Effector memory CD8-positive, alpha-beta T cell (primary cell): ENCODE results near the gene DOK5.

Source experiments
- ATAC-seq: fragments of 150-1000 bp; cut with Tn5 transposase; replicated peaks from 2 replicates; pipeline ENCODE4 v1.10.0; 2021; ENCODE audit warnings: mild to moderate bottlenecking, moderate library complexity
- DNase-seq, 3 experiments: peaks; one replicate each; pipeline ENCODE4 v3.0.0; 2021
- H3K27ac Mint-ChIP-seq, 2 donors: one replicate each; pipeline ENCODE4 v1.8.0; 2022; ENCODE audit warnings: mild to moderate bottlenecking in 2 of 2, mixed read lengths in 2 of 2, moderate library complexity in 2 of 2
- H3K27me3 Mint-ChIP-seq, 2 donors: one replicate each; pipeline ENCODE4 v1.8.0; 2022; ENCODE audit warnings: mixed read lengths in 2 of 2
- H3K36me3 Mint-ChIP-seq: one replicate; pipeline ENCODE4 v1.8.0; 2022; ENCODE audit warnings: mild to moderate bottlenecking, moderate library complexity, mixed read lengths; ENCODE audit not compliant: insufficient read depth
- H3K4me1 Mint-ChIP-seq, 2 donors: one replicate each; pipeline ENCODE4 v1.8.0; 2022; ENCODE audit warnings: low read depth in 2 of 2, mixed read lengths in 2 of 2
- H3K4me3 Mint-ChIP-seq, 2 donors: one replicate each; pipeline ENCODE4 v1.8.0; 2022; ENCODE audit warnings: mild to moderate bottlenecking in 2 of 2, mixed read lengths in 2 of 2, moderate library complexity in 2 of 2
- H3K9me3 Mint-ChIP-seq, 2 donors: one replicate each; pipeline ENCODE4 v1.8.0; 2022; ENCODE audit warnings: mixed read lengths in 2 of 2

DOK5 gene

GRCh38 chr20:54535746-54536145 is 60.4 kb downstream of the DOK5 start:
- no peak for ATAC-seq
- peaks cover 0 to 6% of the 10 kb centered on the region in 2 donors for H3K27me3 Mint-ChIP-seq
- no peaks in the 10 kb centered on the region for H3K4me1 Mint-ChIP-seq
- no peaks in the 10 kb centered on the region for H3K36me3 Mint-ChIP-seq
- peaks cover 0 to 5% of the 10 kb centered on the region in 2 donors for H3K9me3 Mint-ChIP-seq
- no peak overlapping the region for H3K4me3 Mint-ChIP-seq
- no peak for DNase-seq
- no peak overlapping the region for H3K27ac Mint-ChIP-seq

- H3K27me3 Mint-ChIP-seq = peaks cover 0 to 16% of the 10 kb centered on the region in 2 donors
- ATAC-seq (no peak), DNase-seq (no peak)
- H3K27ac Mint-ChIP-seq = no peak overlapping the region
- no peaks in the 10 kb centered on the region for H3K36me3 Mint-ChIP-seq
- H3K9me3 Mint-ChIP-seq = peaks cover 0 to 10% of the 10 kb centered on the region in 2 donors
- H3K4me3 Mint-ChIP-seq = no peak overlapping the region
- H3K4me1 Mint-ChIP-seq = no peaks in the 10 kb centered on the region
Measured at GRCh38 chr20:54539521-54540046, 64.2 kb downstream of the DOK5 start.

DNA sequence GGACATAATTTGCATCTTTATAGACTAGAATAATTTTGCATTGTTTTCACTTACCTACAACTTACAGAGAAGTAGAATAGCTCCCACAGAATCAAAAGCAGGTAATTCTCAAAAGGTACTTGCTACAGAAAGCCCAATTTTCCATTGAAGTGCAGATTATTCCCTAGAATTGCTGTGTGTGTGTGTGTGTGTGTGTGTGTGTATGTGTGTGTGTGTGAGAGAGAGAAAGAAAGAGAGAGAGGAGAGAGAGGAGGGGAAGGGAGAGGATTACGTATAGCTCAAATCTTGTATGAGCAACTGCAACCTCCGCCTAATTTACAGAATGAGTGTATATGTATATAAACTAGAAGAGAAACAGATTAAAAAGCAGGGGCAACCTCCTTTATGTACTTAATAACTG is 68.0 kb downstream of the DOK5 start:
- no peak for ATAC-seq
- Mint-ChIP-seq H3K4me3 (no peak overlapping the region), H3K27ac (no peak overlapping the region), H3K36me3 (no peaks in the 10 kb centered on the region), H3K27me3 (peaks cover 0 to 10% of the 10 kb centered on the region in 2 donors), H3K4me1 (no peaks in the 10 kb centered on the region), H3K9me3 (peaks cover 0 to 7% of the 10 kb centered on the region in 2 donors)
- DNase-seq = no peak

DNA sequence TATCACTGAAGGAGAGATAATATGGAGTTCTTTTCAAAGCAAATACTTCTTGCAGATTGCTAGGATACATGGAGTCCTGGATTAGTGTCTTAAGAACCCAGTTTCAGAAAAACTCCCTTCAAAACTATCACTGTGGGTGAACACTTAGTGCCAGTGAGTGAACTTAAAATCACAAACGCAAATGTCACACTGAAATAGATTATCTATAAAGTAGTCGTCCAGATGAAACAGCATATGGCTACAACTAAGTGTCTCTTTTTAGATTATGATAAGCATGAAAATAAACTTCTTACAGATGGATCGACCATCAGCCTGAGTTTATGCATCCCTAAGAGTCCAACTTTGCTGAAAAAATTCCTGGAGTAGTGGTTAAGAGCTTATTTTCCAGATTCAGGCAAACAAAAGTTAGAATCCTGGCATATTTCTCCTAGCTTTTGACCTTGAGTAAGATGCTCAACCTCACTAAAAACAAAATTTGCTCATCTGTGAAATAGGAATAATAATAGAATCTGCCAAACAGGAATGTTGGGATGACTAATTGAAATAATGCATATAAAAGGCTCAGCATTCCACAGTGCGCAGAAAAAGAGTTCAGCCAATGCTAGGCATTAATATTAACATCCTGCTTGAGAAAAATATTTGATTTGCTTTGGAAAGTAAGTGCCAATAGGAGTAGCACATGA is 70.4 kb downstream of the DOK5 start:
- ATAC-seq (no peak), DNase-seq (no peak)
- Mint-ChIP-seq H3K9me3 (peaks cover 0 to 5% of the 10 kb centered on the region in 2 donors), H3K27ac (no peak overlapping the region), H3K27me3 (peaks cover 0 to 10% of the 10 kb centered on the region in 2 donors), H3K4me1 (no peaks in the 10 kb centered on the region), H3K4me3 (no peak overlapping the region), H3K36me3 (no peaks in the 10 kb centered on the region)

DNA sequence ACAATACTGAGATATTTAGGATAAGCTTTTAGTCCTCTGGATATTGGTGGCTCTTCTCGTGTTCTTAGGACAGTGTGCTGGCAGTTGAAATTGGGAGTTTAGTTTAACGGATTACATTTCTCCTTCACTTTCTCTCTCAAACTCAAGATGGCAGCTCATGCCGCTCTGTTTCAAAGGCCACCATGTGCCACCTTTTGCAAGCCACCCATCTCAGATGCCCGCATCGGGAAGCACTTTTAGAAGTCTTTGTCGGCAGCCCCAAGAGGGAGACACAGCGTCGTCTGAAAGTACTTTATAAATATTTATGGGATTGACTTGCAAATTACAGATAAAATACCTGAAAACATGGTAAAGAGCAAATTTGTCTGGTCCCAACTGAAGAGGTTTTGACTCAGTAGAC is 73.5 kb downstream of the DOK5 start:
- DNase-seq = no peak
- H3K4me3 Mint-ChIP-seq = no peak overlapping the region
- H3K36me3 Mint-ChIP-seq = no peaks in the 10 kb centered on the region
- no peaks in the 10 kb centered on the region for H3K27me3 Mint-ChIP-seq
- no peaks in the 10 kb centered on the region for H3K4me1 Mint-ChIP-seq
- H3K27ac Mint-ChIP-seq = no peak overlapping the region
- ATAC-seq = no peak
- no peaks in the 10 kb centered on the region for H3K9me3 Mint-ChIP-seq

DNA sequence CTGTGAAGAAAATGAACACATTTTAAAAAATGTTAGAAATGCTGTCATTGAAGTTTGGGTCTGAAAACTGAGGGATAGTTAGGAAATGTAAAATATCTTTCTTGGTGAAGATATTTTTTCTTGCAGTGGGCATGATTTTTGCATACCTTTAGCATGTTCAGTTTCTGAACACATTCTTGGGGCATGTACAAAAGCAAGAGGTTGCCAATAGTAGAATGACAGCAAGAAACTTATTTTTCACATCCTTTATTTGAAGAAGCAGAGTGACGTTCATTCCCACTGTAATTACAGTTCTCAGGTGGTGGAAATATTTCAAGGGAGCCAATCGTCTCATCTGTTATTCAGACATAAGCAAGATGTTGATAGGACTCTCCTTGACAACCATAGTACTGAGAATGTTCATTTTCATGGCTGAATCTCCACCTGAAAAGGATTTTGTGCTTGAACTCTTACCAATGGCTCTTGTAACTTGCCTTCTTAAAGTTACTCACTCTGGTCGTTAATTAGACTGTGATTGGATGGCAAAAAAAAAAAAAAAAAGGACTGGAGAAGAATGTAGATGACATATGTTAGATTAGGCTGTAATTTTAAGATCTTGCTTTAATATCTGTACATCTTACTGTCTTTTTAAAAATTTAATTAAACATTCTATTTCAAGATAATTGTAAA is 74.4 kb downstream of the DOK5 start:
- H3K27me3 Mint-ChIP-seq = no peaks in the 10 kb centered on the region
- H3K36me3 Mint-ChIP-seq = no peaks in the 10 kb centered on the region
- no peak for ATAC-seq
- no peaks in the 10 kb centered on the region for H3K4me1 Mint-ChIP-seq
- H3K9me3 Mint-ChIP-seq = no peaks in the 10 kb centered on the region
- DNase-seq = no peak
- no peak overlapping the region for H3K4me3 Mint-ChIP-seq
- no peak overlapping the region for H3K27ac Mint-ChIP-seq

GRCh38 chr20:54550776-54551396 is 75.5 kb downstream of the DOK5 start:
- DNase-seq (no peak), ATAC-seq (no peak)
- Mint-ChIP-seq H3K9me3 (no peaks in the 10 kb centered on the region), H3K4me1 (no peaks in the 10 kb centered on the region), H3K4me3 (no peak overlapping the region), H3K27ac (no peak overlapping the region), H3K36me3 (no peaks in the 10 kb centered on the region), H3K27me3 (no peaks in the 10 kb centered on the region)

DNA sequence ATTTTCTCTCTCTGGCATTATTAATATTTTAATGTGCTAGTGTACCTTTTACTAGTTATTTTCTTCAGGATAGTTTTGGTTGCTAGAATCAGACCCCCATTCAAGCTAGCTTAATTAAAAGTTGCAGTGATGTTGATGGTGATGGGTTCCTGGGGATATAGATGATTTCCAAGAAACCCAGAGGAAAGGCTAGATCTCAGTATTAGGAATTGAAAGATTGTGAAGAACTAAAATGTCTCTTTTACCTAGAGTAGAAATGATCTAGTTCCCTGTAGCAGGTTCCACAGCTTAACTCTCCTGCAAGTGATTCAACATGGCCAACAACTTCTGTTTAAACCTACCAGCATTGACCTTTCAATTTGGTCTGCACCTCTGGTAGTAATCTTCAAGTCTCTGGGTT is 78.6 kb downstream of the DOK5 start:
- H3K27me3 Mint-ChIP-seq = no peaks in the 10 kb centered on the region
- no peak overlapping the region for H3K4me3 Mint-ChIP-seq
- no peak for ATAC-seq
- H3K4me1 Mint-ChIP-seq = no peaks in the 10 kb centered on the region
- H3K9me3 Mint-ChIP-seq = peaks cover 0 to 3% of the 10 kb centered on the region in 2 donors
- DNase-seq = no peak
- H3K36me3 Mint-ChIP-seq = no peaks in the 10 kb centered on the region
- H3K27ac Mint-ChIP-seq = no peak overlapping the region

DNA sequence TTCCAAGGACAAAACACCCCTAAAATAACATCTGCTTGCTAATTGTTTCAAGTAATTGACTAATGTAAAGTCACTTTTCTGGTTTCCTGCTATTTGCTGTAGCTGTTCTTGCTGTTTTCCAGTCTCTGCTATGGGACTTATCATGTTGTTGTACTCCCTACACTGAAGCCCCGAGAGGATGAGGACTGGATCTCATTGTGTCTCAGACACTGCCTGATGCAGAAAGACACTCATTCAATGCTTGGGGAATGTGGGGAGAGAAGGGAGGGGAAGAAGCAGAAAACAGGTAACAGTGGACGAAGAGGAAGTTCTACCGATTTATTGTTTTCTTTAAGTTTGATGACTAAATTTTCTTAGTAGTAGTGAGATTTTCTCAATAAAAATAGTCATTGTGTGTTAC is 79.8 kb downstream of the DOK5 start:
- DNase-seq (no peak), ATAC-seq (no peak)
- Mint-ChIP-seq H3K9me3 (peaks cover 0 to 3% of the 10 kb centered on the region in 2 donors), H3K4me1 (no peaks in the 10 kb centered on the region), H3K27ac (no peak overlapping the region), H3K36me3 (no peaks in the 10 kb centered on the region), H3K27me3 (no peaks in the 10 kb centered on the region), H3K4me3 (no peak overlapping the region)

- DNase-seq (no peak), ATAC-seq (no peak)
- no peak overlapping the region for H3K27ac Mint-ChIP-seq
- no peaks in the 10 kb centered on the region for H3K36me3 Mint-ChIP-seq
- H3K4me3 Mint-ChIP-seq = no peak overlapping the region
- peaks cover 0 to 6% of the 10 kb centered on the region in 2 donors for H3K9me3 Mint-ChIP-seq
- H3K27me3 Mint-ChIP-seq = no peaks in the 10 kb centered on the region
- H3K4me1 Mint-ChIP-seq = no peaks in the 10 kb centered on the region
Measured at GRCh38 chr20:54556406-54556805, 81.0 kb downstream of the DOK5 start.

GRCh38 chr20:54557806-54558590 is 82.6 kb downstream of the DOK5 start:
- Mint-ChIP-seq H3K27ac (no peak overlapping the region), H3K9me3 (peaks cover 0 to 6% of the 10 kb centered on the region in 2 donors), H3K4me1 (no peaks in the 10 kb centered on the region), H3K27me3 (no peaks in the 10 kb centered on the region), H3K4me3 (no peak overlapping the region), H3K36me3 (no peaks in the 10 kb centered on the region)
- ATAC-seq = no peak
- no peak for DNase-seq

DNA sequence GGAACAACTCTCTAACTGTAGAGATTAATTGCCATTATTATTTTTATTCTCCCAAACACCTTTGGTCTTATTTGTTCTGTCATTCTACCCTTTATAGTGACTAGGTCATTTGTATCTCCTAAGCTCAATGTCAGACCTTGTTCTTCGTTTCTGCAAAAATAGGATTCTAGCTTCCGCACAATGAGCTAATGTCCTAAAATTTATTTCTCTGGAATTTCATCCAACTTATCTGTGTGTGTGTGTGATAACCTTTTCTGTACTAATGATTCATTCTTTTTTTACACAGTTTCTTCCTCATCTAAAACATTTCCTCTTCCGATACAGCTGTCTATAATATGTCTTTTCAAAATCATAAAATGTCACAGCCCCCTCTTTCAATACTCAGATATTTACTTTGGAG is 84.5 kb downstream of the DOK5 start:
- H3K27me3 Mint-ChIP-seq = no peaks in the 10 kb centered on the region
- H3K4me1 Mint-ChIP-seq = no peaks in the 10 kb centered on the region
- no peak overlapping the region for H3K27ac Mint-ChIP-seq
- no peaks in the 10 kb centered on the region for H3K36me3 Mint-ChIP-seq
- H3K9me3 Mint-ChIP-seq = peaks cover 0 to 6% of the 10 kb centered on the region in 2 donors
- ATAC-seq (no peak), DNase-seq (no peak)
- H3K4me3 Mint-ChIP-seq = no peak overlapping the region

DNA sequence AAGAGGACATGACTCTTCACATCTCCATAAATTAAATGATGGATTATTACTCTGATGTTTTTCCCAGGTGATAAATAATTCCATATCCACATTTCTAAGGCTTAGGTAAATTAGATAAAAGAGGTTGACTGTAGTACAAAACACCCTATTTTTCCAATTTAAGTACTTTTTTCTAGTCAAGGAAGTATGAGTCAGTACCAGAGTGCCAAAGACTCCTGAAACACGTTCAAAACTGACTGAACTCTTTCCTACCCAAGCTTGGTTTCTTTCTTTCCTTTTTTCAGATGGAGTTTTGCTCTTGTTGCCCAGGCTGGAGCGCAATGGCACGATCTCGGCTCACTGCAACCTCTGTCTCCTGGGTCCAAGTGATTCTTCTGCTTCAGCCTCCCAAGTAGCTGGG is 85.0 kb downstream of the DOK5 start:
- H3K4me3 Mint-ChIP-seq = no peak overlapping the region
- H3K9me3 Mint-ChIP-seq = peaks cover 0 to 6% of the 10 kb centered on the region in 2 donors
- ATAC-seq (no peak), DNase-seq (no peak)
- no peaks in the 10 kb centered on the region for H3K4me1 Mint-ChIP-seq
- H3K36me3 Mint-ChIP-seq = no peaks in the 10 kb centered on the region
- H3K27me3 Mint-ChIP-seq = no peaks in the 10 kb centered on the region
- no peak overlapping the region for H3K27ac Mint-ChIP-seq
